Stimulated activated CD4-positive, alpha-beta T cell treated with anti-CD3 and anti-CD28 coated beads, Interleukin-2, amount 100 ng/mL, for 24 hours (primary cell): ENCODE data around the gene NSUN6.

Experiments
- DNase-seq, 2 donors: peaks; one replicate each; pipeline ENCODE4 v3.0.0-alpha.2; 2020

Gene NSUN6

GRCh38 chr10:18651324-18652007, at the start of gene NSUN6:
Gene NSUN6 (minus strand): TSS chr10:18651587. CDS start chr10:18651203, 384 bp downstream.
- peak; percentile 92 to 94 for DNase-seq

GRCh38 chr10:18699849-18700840, 48.8 kb upstream of the NSUN6 start:
- no peak for DNase-seq

- DNase-seq: no peak
Observed at GRCh38 chr10:18690541-18690940, 39.2 kb upstream of the NSUN6 start.

- no peak for DNase-seq
Observed at GRCh38 chr10:18689498-18689897, 38.1 kb upstream of the NSUN6 start.

- DNase-seq: no peak
Observed at GRCh38 chr10:18687706-18688105, 36.3 kb upstream of the NSUN6 start.

- no peak for DNase-seq
Observed at GRCh38 chr10:18687195-18687594, 35.8 kb upstream of the NSUN6 start.

GRCh38 chr10:18685555-18685954, 34.2 kb upstream of the NSUN6 start:
- DNase-seq: no peak

GRCh38 chr10:18684953-18685352, 33.6 kb upstream of the NSUN6 start:
- no peak for DNase-seq

GRCh38 chr10:18684416-18684815, 33.0 kb upstream of the NSUN6 start:
- no peak for DNase-seq

GRCh38 chr10:18683427-18683826, 32.0 kb upstream of the NSUN6 start:
- no peak for DNase-seq

- no peak for DNase-seq
Observed at GRCh38 chr10:18681971-18682411, 30.6 kb upstream of the NSUN6 start.

GRCh38 chr10:18681366-18681765, 30.0 kb upstream of the NSUN6 start:
- DNase-seq: no peak

- DNase-seq: no peak
Observed at GRCh38 chr10:18680754-18681153, 29.4 kb upstream of the NSUN6 start.

GRCh38 chr10:18675086-18675801, 23.9 kb upstream of the NSUN6 start:
- DNase-seq: no peak

GRCh38 chr10:18668026-18668425, 16.6 kb upstream of the NSUN6 start:
- DNase-seq: no peak

- DNase-seq: no peak
Observed at GRCh38 chr10:18666810-18667209, 15.4 kb upstream of the NSUN6 start.

- DNase-seq: no peak
Observed at GRCh38 chr10:18665815-18666558, 14.6 kb upstream of the NSUN6 start.

GRCh38 chr10:18664841-18665478, 13.6 kb upstream of the NSUN6 start:
- no peak for DNase-seq

GRCh38 chr10:18660816-18661431, 9.5 kb upstream of the NSUN6 start:
- DNase-seq: no peak

- no peak for DNase-seq
Observed at GRCh38 chr10:18659819-18660535, 8.6 kb upstream of the NSUN6 start.
